GM19238 (cell line): ENCODE data around the gene SACM1L.

Experiments used
- DNase-seq: peaks from one replicate; pipeline ENCODE4 v3.0.0; 2011; ENCODE audit warnings: low spot score; ENCODE audit not compliant: insufficient read length

Gene SACM1L

GRCh38 chr3:45765958-45766357 lies 76.8 kb downstream of the SACM1L start:
- no peak for DNase-seq

- DNase-seq, result no peak
Measured at GRCh38 chr3:45771166-45771775, 82.1 kb downstream of the SACM1L start.

- DNase-seq, result no peak
Measured at GRCh38 chr3:45771831-45772230, 82.6 kb downstream of the SACM1L start.

GRCh38 chr3:45772341-45773035 lies 83.3 kb downstream of the SACM1L start:
- no peak for DNase-seq

GRCh38 chr3:45773072-45773471 lies 83.9 kb downstream of the SACM1L start:
- no peak for DNase-seq

- DNase-seq, result no peak
Measured at GRCh38 chr3:45773714-45774449, 84.7 kb downstream of the SACM1L start.

- DNase-seq, result no peak
Measured at GRCh38 chr3:45774581-45775521, 85.7 kb downstream of the SACM1L start.

GRCh38 chr3:45775571-45776300 lies 86.5 kb downstream of the SACM1L start:
- DNase-seq, result no peak

- DNase-seq, result no peak
Measured at GRCh38 chr3:45776301-45776595, 87.1 kb downstream of the SACM1L start.

GRCh38 chr3:45776611-45777010 lies 87.4 kb downstream of the SACM1L start:
- no peak for DNase-seq

GRCh38 chr3:45777111-45777745 lies 88.0 kb downstream of the SACM1L start:
- no peak for DNase-seq

GRCh38 chr3:45777746-45778386 lies 88.7 kb downstream of the SACM1L start:
- DNase-seq, result no peak

GRCh38 chr3:45778761-45779201 lies 89.6 kb downstream of the SACM1L start:
- DNase-seq, result no peak

- DNase-seq, result no peak
Measured at GRCh38 chr3:45779746-45780735, 90.8 kb downstream of the SACM1L start.

- DNase-seq, result no peak
Measured at GRCh38 chr3:45781271-45781670, 92.1 kb downstream of the SACM1L start.

- no peak for DNase-seq
Measured at GRCh38 chr3:45781841-45782240, 92.6 kb downstream of the SACM1L start.

- no peak for DNase-seq
Measured at GRCh38 chr3:45782381-45782780, 93.2 kb downstream of the SACM1L start.

- DNase-seq, result no peak
Measured at GRCh38 chr3:45783667-45784066, 94.5 kb downstream of the SACM1L start.
